ENCODE results near the gene TRIP12. TPM values are rescaled to one million over a fixed set of nuclear protein-coding genes. Genes with fewer than 3 reads are reported as not detected.
"Not testable (repeated sequence)": the region's sequence is repeated elsewhere in the genome, so short reads cannot be mapped to it uniquely, and the experiment has no call there.

TRIP12 gene
- total RNA-seq, 2 experiments from 2014 or later: 226 to 253 TPM

DNA sequence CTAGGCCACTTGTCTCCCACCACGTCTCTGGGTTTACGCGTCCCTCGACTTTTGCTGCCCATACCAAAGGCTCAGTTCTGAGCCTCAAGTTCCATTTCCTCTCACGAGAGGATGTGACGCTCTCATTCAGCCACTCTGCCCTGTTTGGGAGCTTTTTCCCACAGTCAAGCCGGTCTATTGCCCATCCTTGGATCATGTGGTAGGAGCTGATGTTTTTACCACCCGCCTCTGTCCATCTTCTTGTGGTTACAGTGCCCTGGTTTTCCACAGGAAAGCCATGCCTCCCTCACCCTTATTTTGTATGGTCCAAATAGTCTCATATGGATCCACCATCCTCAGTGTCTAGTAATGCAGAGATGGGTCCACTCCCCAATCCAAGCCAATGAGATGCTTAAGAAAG lies 20.9 kb upstream of the TRIP12 start:
- CTCF ChIA-PET: no interaction called here
- intact Hi-C loops (cut with micrococcal nuclease): no loop called here
- Mint-ChIP-seq H3K27me3 (no peaks in the 10 kb centered on the region), H3K4me1 (ENCODE audit: low read depth) (peaks cover 6% of the 10 kb centered on the region), H3K9me3 (no peaks in the 10 kb centered on the region), H3K36me3 (no peaks in the 10 kb centered on the region), H3K27ac (no peak overlapping the region), H3K4me3 (no peak overlapping the region)
- POLR2A ChIA-PET: no interaction called here
- DNase-seq: no peak

DNA sequence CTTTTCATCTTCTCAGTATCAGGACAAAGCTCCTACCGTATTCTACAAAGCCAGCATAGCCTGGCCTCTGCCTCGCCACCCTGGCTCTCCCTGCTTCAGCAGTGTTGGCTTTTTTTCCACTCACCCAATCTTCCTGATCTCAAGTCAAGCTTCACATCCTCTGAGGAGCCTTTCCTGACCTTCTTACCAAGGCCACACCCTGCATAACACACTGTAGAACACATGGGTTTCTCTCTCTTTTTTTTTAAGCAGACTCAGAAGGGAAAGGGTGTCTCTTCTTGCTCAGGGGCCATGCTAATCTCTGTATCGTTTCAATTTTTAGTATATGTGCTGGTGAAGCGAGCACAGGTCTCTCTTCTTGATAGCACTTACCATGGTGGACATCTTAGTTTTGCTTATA lies 15.7 kb upstream of the TRIP12 start:
- H3K4me3 Mint-ChIP-seq: no peak overlapping the region
- H3K4me1 Mint-ChIP-seq (ENCODE audit: low read depth): no peaks in the 10 kb centered on the region
- POLR2A ChIA-PET: no interaction called here
- H3K36me3 Mint-ChIP-seq: peaks cover 2% of the 10 kb centered on the region
- H3K9me3 Mint-ChIP-seq: no peaks in the 10 kb centered on the region
- CTCF ChIA-PET: no interaction called here
- H3K27ac Mint-ChIP-seq: no peak overlapping the region
- intact Hi-C loops (cut with micrococcal nuclease): no loop called here
- no peak for DNase-seq
- H3K27me3 Mint-ChIP-seq: no peaks in the 10 kb centered on the region

- POLR2A ChIA-PET: no interaction called here
- H3K27me3 Mint-ChIP-seq: no peaks in the 10 kb centered on the region
- intact Hi-C loops (cut with micrococcal nuclease): no loop called here
- CTCF ChIA-PET: no interaction called here
- H3K36me3 Mint-ChIP-seq: peaks cover 2% of the 10 kb centered on the region
- H3K4me1 Mint-ChIP-seq (ENCODE audit: low read depth): peaks cover 10% of the 10 kb centered on the region
- no peak for DNase-seq
- no peak overlapping the region for H3K27ac Mint-ChIP-seq
- H3K9me3 Mint-ChIP-seq: no peaks in the 10 kb centered on the region
- no peak overlapping the region for H3K4me3 Mint-ChIP-seq
Observed at GRCh38 chr2:229931241-229931640, 9.4 kb upstream of the TRIP12 start.

DNA sequence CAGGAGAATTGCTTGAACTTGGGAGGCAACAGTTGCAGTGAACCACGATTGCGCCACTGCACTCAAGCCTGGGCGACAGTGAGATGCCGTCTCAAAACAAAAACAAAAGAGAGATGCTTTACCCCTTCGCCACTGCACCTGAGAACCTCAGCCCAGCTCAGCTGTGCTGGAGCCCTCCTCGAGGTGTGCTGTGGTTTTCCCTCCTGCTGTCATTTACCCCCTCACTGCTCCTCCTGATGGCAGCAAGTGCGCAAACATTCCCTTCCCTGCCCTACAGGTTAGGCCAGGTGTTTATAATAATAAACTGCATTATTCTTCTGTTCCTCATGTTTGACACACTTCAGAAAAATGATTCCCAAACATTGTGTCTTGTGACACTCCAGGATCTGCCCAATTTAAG lies 8.8 kb upstream of the TRIP12 start:
- CTCF ChIA-PET: no interaction called here
- H3K27ac Mint-ChIP-seq: no peak overlapping the region
- peaks cover 2% of the 10 kb centered on the region for H3K36me3 Mint-ChIP-seq
- H3K4me1 Mint-ChIP-seq (ENCODE audit: low read depth): peaks cover 10% of the 10 kb centered on the region
- intact Hi-C loops (cut with micrococcal nuclease): no loop called here
- DNase-seq: no peak
- POLR2A ChIA-PET: no interaction called here
- H3K4me3 Mint-ChIP-seq: no peak overlapping the region
- H3K9me3 Mint-ChIP-seq: no peaks in the 10 kb centered on the region
- no peaks in the 10 kb centered on the region for H3K27me3 Mint-ChIP-seq

DNA sequence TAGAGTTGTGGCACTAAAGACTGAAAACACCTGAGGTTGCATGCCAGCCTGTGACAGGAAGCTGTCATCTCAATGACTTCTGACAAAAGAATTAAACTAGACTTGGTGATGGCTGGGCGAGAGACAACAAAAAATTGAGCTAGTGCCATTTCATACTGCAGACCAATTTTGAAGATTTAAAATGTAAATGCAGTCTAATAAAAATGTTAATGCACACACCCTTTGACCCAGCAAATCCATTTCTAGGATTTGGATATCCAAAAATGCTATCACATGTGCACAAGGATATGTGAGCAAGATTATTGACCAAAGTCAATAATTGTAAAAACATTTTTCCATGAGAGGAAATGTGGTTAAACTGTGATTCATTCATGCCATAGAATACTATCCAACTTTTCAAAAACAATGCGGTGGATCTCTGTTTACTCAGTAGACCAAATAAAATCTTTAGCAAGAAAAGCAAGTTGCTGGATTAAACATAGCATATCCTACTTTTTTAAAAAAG lies 6.1 kb upstream of the TRIP12 start:
- H3K27me3 Mint-ChIP-seq: no peaks in the 10 kb centered on the region
- peaks cover 17% of the 10 kb centered on the region for H3K4me1 Mint-ChIP-seq (ENCODE audit: low read depth)
- H3K9me3 Mint-ChIP-seq: no peaks in the 10 kb centered on the region
- no peak for DNase-seq
- H3K27ac Mint-ChIP-seq: no peak overlapping the region
- CTCF ChIA-PET: no interaction called here
- POLR2A ChIA-PET: interaction anchor here (0.6 kb wide), 1 partner anchor 41 kb away, joined by 3 read pairs; no protein-coding TSS in a partner anchor
- no peaks in the 10 kb centered on the region for H3K36me3 Mint-ChIP-seq
- intact Hi-C loops (cut with micrococcal nuclease): no loop called here
- no peak overlapping the region for H3K4me3 Mint-ChIP-seq

GRCh38 chr2:229925201-229925600 lies 3.4 kb upstream of the TRIP12 start:
- ChIA-PET CTCF (interaction anchor here (0.7 to 2.1 kb wide), 2 partner anchors 143 to 169 kb away, joined by 4 to 5 read pairs; partner anchors contain the start of gene SLC16A14), POLR2A (no interaction called here)
- Mint-ChIP-seq H3K36me3 (peaks cover 9% of the 10 kb centered on the region), H3K27ac (no peak overlapping the region), H3K4me3 (no peak overlapping the region), H3K9me3 (no peaks in the 10 kb centered on the region), H3K27me3 (no peaks in the 10 kb centered on the region), H3K4me1 (ENCODE audit: low read depth) (peaks cover 17% of the 10 kb centered on the region)
- intact Hi-C loops (cut with micrococcal nuclease): no loop called here
- DNase-seq: no peak

- H3K4me1 Mint-ChIP-seq (ENCODE audit: low read depth): peaks cover 22% of the 10 kb centered on the region
- H3K36me3 Mint-ChIP-seq, H3K9me3 Mint-ChIP-seq, POLR2A ChIA-PET, H3K27me3 Mint-ChIP-seq, DNase-seq, H3K27ac Mint-ChIP-seq, H3K4me3 Mint-ChIP-seq: not testable (repeated sequence)
- intact Hi-C loops (cut with micrococcal nuclease): loop anchor here (5.0 kb wide), 3 partner anchors 303 to 788 kb away; partner anchors contain the start of genes CAB39, SP100 and SP140
- CTCF ChIA-PET: interaction anchor here (2.1 kb wide), 1 partner anchor 143 kb away, joined by 4 read pairs; the partner anchor contains the start of gene SLC16A14
Observed at GRCh38 chr2:229924541-229924940, 2.7 kb upstream of the TRIP12 start.

DNA sequence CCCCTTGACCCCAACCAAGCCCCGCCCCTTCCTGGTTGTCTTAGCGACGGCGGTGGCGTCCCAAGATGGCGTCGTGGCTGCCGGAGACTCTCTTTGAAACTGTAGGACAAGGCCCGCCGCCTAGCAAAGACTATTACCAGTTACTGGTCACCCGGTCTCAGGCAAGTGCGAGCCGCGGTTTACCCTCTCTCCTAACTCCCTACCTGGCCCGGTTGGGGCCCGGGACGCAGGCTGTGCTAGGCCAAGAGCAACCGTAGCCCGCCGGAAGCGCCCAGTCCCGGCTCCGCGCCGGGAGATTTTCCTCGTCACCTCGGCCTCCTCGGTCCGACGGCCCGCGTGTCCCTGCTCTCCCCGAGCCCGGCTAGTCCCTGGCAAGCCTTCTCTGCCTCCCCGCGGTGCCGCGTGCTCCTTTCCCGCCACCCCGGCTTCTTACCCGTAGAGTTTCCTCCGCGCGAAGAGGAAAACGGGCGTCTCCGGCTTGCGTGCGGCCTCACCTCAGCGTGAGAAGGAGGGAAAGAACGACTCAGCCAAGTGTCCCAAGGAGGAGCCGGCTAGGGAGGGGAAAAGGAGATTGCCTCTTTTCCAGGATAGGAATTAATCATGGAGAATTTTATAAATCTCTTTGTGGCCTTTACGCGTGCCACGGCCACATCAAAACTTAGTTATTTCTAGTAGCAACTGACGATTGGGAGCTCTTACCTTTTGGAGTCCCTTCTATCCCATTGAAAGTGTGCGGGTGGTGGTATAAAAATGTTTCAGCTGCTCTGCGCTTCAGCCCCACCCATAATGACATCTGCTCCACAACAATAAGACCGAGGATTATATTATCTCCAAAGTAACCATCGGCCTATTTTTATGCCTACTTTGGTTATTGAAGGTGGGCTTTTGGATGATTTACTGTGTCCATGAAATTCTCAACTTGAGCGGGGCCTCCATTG lies 909 bp upstream of the TRIP12 start, which contains the start of gene FBXO36:
FBXO36 (plus strand) TSS at position 55 of the 938 bp plus-strand sequence; CDS start at position 66, 11 bp downstream.
- H3K36me3 Mint-ChIP-seq: peaks cover 17% of the 10 kb centered on the region
- POLR2A ChIA-PET: interaction anchor here (0.6 to 2.1 kb wide), 4 partner anchors 11 to 206 kb away, joined by 3 to 7 read pairs (median 4); no protein-coding TSS in a partner anchor
- intact Hi-C loops (cut with micrococcal nuclease): loop anchor here (1.0 to 5.0 kb wide), 4 partner anchors 100 to 790 kb away; partner anchors contain the start of genes CAB39, SP100 and SP140

DNA sequence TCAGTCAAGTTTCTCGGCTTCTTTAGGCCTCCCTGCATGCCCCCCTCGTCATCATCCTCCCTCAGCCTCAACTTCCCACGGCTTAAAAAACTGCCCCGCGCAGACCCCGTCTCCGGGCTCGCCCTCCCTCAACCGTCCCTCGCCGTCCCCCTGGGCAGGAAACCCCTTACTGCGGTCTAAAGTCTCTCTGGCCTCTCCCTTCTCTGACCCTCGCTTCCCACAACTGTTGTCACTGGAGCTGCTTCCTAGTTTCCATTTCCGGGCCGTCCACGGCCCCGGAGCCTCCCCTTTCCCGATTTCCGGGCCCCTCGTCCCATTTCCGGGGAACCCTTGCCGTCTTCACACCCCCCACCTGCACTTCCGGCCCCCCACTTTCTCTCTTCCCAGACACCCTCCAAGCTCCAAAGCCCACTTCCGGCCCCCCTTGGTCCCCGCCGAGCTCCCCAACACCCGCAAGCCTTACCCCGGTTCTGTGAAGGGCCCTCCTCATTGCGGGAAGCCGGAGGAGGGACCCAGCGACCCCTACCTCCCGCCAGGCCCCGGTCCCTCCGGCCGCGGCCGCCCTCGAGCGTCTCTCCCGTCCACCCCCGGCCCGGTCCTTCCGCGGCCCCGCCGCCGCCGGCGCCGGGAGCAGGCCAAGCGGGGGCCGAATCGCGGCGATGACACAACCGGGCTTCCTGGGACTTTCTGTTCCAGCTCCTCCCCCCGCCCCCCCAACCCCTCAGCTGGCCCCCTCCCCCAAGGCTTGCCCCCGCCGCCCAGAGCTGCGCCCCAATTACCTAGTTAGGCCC lies 513 bp downstream of the TRIP12 start:
- peak; percentile 79 for DNase-seq
- peak overlapping the region; percentile 99 for H3K27ac Mint-ChIP-seq
- H3K36me3 Mint-ChIP-seq: peaks cover 23% of the 10 kb centered on the region
- intact Hi-C loops (cut with micrococcal nuclease): loop anchor here (1.0 to 5.0 kb wide), 4 partner anchors 120 to 791 kb away; partner anchors contain the start of genes CAB39, SP100 and SP140
- peak overlapping the region; percentile 95 for H3K4me3 Mint-ChIP-seq
- CTCF ChIA-PET: interaction anchor here (0.9 to 3.9 kb wide), 6 partner anchors 9 to 146 kb away, joined by 3 to 20 read pairs (median 5); no protein-coding TSS in a partner anchor
- H3K4me1 Mint-ChIP-seq (ENCODE audit: low read depth): peaks cover 34% of the 10 kb centered on the region
- peaks cover 4% of the 10 kb centered on the region for H3K9me3 Mint-ChIP-seq
- POLR2A ChIA-PET: interaction anchor here (0.6 to 2.1 kb wide), 5 partner anchors 10 to 146 kb away, joined by 3 to 7 read pairs (median 3); no protein-coding TSS in a partner anchor
- H3K27me3 Mint-ChIP-seq: no peaks in the 10 kb centered on the region

More for the DNA sequence above, 909 bp upstream of the TRIP12 start, which contains the start of gene FBXO36:
- CTCF ChIA-PET: interaction anchor here (1.1 to 3.9 kb wide), 4 partner anchors 10 to 122 kb away, joined by 3 to 20 read pairs (median 6); no protein-coding TSS in a partner anchor
- peak; percentile 92 for DNase-seq
- peaks cover 32% of the 10 kb centered on the region for H3K4me1 Mint-ChIP-seq (ENCODE audit: low read depth)
- H3K4me3 Mint-ChIP-seq: peak within 1 kb of the TSS; percentile 95
- no peaks in the 10 kb centered on the region for H3K27me3 Mint-ChIP-seq
- H3K9me3 Mint-ChIP-seq: peaks cover 3% of the 10 kb centered on the region
- peak within 1 kb of the TSS; percentile 99 for H3K27ac Mint-ChIP-seq

GRCh38 chr2:229920011-229920641 lies 1.7 kb downstream of the TRIP12 start:
- Mint-ChIP-seq H3K9me3 (peaks cover 4% of the 10 kb centered on the region), H3K4me3 (peak overlapping the region; percentile 95), H3K27me3 (no peaks in the 10 kb centered on the region), H3K27ac (peak overlapping the region; percentile 99), H3K36me3 (peaks cover 23% of the 10 kb centered on the region), H3K4me1 (ENCODE audit: low read depth) (peaks cover 41% of the 10 kb centered on the region)
- peak; percentile 44 for DNase-seq
- ChIA-PET CTCF (interaction anchor here (0.7 to 3.9 kb wide), 5 partner anchors 9 to 148 kb away, joined by 3 to 20 read pairs (median 4); no protein-coding TSS in a partner anchor), POLR2A (interaction anchor here (0.9 kb wide), 1 partner anchor 19 kb away, joined by 5 read pairs; no protein-coding TSS in a partner anchor)
- intact Hi-C loops (cut with micrococcal nuclease): loop anchor here (1.0 to 5.0 kb wide), 4 partner anchors 8 to 792 kb away; partner anchors contain the start of genes CAB39, SP100 and SP140

- peaks cover 4% of the 10 kb centered on the region for H3K9me3 Mint-ChIP-seq
- ChIA-PET POLR2A (no interaction called here), CTCF (no interaction called here)
- no peak for DNase-seq
- no peaks in the 10 kb centered on the region for H3K27me3 Mint-ChIP-seq
- peaks cover 23% of the 10 kb centered on the region for H3K36me3 Mint-ChIP-seq
- peak overlapping the region; percentile 15 for H3K27ac Mint-ChIP-seq
- intact Hi-C loops (cut with micrococcal nuclease): no loop called here
- H3K4me1 Mint-ChIP-seq (ENCODE audit: low read depth): peaks cover 51% of the 10 kb centered on the region
- no peak overlapping the region for H3K4me3 Mint-ChIP-seq
Observed at GRCh38 chr2:229917793-229918192, 4.0 kb downstream of the TRIP12 start.
